Fibroblast of lung (primary cell): ENCODE data around the gene MCF2L2. TPM values are rescaled to one million over a fixed set of nuclear protein-coding genes. Genes with fewer than 3 reads are reported as not detected.

Experiments used
- DNase-seq, 2 donors: peaks; one replicate each; pipeline versions ENCODE4 v3.0.0 to v3.0.0-alpha.2; 2010; ENCODE audit warnings: low read depth in 2 of 2
- H2AFZ ChIP-seq: 2 replicates; pipeline ENCODE4 v1.5.1; 2012; ENCODE audit warnings: low read length, control low read depth, inconsistent platforms
- H3K27ac ChIP-seq: 2 replicates; pipeline ENCODE4 v1.5.1; 2011; ENCODE audit warnings: low read length, control low read depth; ENCODE audit not compliant: insufficient read depth
- H3K27me3 ChIP-seq: 2 replicates; pipeline ENCODE4 v1.5.1; 2011; ENCODE audit warnings: mild to moderate bottlenecking, low read length; ENCODE audit not compliant: control insufficient read depth, insufficient read depth
- H3K36me3 ChIP-seq: 2 replicates; pipeline ENCODE4 v1.5.1; 2011; ENCODE audit warnings: low read length; ENCODE audit not compliant: control insufficient read depth, insufficient read depth
- H3K4me1 ChIP-seq: 2 replicates; pipeline ENCODE4 v1.5.1; 2011; ENCODE audit warnings: low read length; ENCODE audit not compliant: control insufficient read depth, insufficient read depth; ENCODE audit errors: extremely low read depth
- H3K4me2 ChIP-seq: 2 replicates; pipeline ENCODE4 v1.5.1; 2011; ENCODE audit warnings: low read length, control low read depth; ENCODE audit not compliant: insufficient read depth; ENCODE audit errors: extremely low read depth
- H3K4me3 ChIP-seq, 4 experiments: fragments of 200-600 bp in 1 of 4; sonication (generic) in 1 of 4; replicated peaks in 1 of 4; 2 replicates each; pipeline ENCODE4 v1.5.1; 2011 to 2016; ENCODE audit warnings: low read length in 4 of 4, low read depth in 3 of 4, mild to moderate bottlenecking in 3 of 4, control low read depth in 2 of 4, inconsistent platforms in 1 of 4, mixed read lengths in 1 of 4; ENCODE audit not compliant: insufficient read depth in 1 of 4; ENCODE audit errors: control extremely low read depth in 1 of 4
- H3K79me2 ChIP-seq: 2 replicates; pipeline ENCODE4 v1.5.1; 2012; ENCODE audit warnings: mild to moderate bottlenecking, low read length, inconsistent platforms; ENCODE audit not compliant: control insufficient read depth, insufficient read depth
- H3K9ac ChIP-seq: 2 replicates; pipeline ENCODE4 v1.5.1; 2011; ENCODE audit warnings: mild to moderate bottlenecking, low read length, control low read depth; ENCODE audit not compliant: insufficient read depth
- H3K9me3 ChIP-seq: 2 replicates; pipeline ENCODE4 v1.5.1; 2012; ENCODE audit warnings: low read depth, low read length; ENCODE audit not compliant: control insufficient read depth, insufficient read depth
- H4K20me1 ChIP-seq: 2 replicates; pipeline ENCODE4 v1.5.1; 2011; ENCODE audit warnings: low read length; ENCODE audit not compliant: control insufficient read depth, insufficient read depth; ENCODE audit errors: extremely low read depth
- EZH2 ChIP-seq: IDR thresholded peaks from 2 replicates; pipeline ENCODE4 v1.5.1; 2012; ENCODE audit warnings: low read length, control low read depth, mild to moderate bottlenecking; ENCODE audit errors: missing control alignments
- polyA plus RNA-seq, 2 donors: library from polyadenylated mRNA; depleted of rRNA in 1 of 2; stranded (reverse) in 1 of 2; unstranded in 1 of 2; fragments of >200 nt; gene quantifications; 2 replicates each; pipeline ENCODE4 v1.2.1, GENCODE V29; 2011 to 2012; ENCODE audit warnings: missing spikeins in 1 of 2
- total RNA-seq: library from RNA; depleted of rRNA; stranded (reverse); fragments of >200 nt; gene quantifications from 2 replicates; pipeline ENCODE4 v1.2.1, GENCODE V29; 2014
- TF ChIP-seq, protein P1 (sequence below), 2 donors: IDR thresholded peaks in 1 of 2; conservative IDR thresholded peaks in 1 of 2; 1 replicate in 1 of 2; 2 replicates in 1 of 2; pipeline ENCODE4 v1.5.1; 2011 to 2012; ENCODE audit warnings: low read length in 2 of 2, control low read depth in 1 of 2, inconsistent platforms in 1 of 2, low read depth in 1 of 2, mild to moderate bottlenecking in 1 of 2

The MCF2L2 gene
- total and polyA plus RNA-seq, 2 donors (not counting 1 experiment from before 2014, with no cell fraction given): under 0.01 to 0.08 TPM

GRCh38 chr3:183342824-183343223 is 85.6 kb downstream of the MCF2L2 start:
- no peak for DNase-seq
- Histone ChIP-seq H4K20me1 (no peaks in the 10 kb centered on the region), H3K4me1 (no peaks in the 10 kb centered on the region), H3K27ac (no peak overlapping the region), H3K36me3 (no peaks in the 10 kb centered on the region), H3K9ac (no peak overlapping the region), H3K9me3 (no peaks in the 10 kb centered on the region), H3K4me3 (no peak overlapping the region), H3K27me3 (no peaks in the 10 kb centered on the region), H2AFZ (no peak overlapping the region), H3K4me2 (no peak overlapping the region), H3K79me2 (no peaks in the 10 kb centered on the region)
- TF ChIP-seq, protein P1, sequence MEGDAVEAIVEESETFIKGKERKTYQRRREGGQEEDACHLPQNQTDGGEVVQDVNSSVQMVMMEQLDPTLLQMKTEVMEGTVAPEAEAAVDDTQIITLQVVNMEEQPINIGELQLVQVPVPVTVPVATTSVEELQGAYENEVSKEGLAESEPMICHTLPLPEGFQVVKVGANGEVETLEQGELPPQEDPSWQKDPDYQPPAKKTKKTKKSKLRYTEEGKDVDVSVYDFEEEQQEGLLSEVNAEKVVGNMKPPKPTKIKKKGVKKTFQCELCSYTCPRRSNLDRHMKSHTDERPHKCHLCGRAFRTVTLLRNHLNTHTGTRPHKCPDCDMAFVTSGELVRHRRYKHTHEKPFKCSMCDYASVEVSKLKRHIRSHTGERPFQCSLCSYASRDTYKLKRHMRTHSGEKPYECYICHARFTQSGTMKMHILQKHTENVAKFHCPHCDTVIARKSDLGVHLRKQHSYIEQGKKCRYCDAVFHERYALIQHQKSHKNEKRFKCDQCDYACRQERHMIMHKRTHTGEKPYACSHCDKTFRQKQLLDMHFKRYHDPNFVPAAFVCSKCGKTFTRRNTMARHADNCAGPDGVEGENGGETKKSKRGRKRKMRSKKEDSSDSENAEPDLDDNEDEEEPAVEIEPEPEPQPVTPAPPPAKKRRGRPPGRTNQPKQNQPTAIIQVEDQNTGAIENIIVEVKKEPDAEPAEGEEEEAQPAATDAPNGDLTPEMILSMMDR (conservative IDR thresholded peaks at IDR 0.05 in 1 of 2, IDR thresholded peaks at IDR 0.05 in 1 of 2; ENCODE audit: low read depth in 1 of 2, low read length in 2 of 2): no peak

DNA sequence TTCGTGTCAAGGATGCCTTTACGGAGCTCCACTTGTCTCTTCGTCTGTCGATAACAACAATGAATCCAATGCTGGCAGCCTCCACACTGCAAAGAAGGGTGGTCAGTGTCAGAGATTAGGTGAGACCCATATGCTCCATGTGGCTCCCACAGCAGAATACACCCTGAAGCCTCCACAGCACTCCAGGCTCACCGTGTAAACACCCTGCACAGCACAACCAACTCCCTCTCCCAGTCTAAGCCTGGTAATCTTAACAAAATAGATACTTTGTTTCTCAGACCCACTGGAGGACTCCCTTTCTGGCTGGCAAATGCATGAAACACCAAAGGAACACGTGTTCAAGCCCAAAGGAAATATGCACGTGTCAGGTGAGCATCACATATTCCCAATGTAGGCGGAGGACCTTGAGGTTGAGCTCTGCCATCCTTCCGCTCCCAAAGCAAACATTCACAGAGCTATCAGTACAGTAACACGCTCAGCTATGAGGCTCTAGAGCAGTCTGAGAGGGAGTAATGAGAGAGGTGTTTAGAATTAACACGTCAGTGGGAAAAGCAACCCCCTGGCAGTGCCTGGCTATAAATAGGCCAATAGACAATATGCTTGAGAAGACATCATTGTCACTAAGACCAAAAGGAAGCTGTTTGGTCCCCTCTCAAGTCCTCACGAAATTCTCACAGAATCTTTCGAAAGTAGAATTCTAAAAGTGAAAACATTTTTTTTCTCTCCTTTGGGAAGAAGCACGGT is 86.7 kb downstream of the MCF2L2 start:
- no peaks in the 10 kb centered on the region for H3K27me3 ChIP-seq
- DNase-seq: no peak
- no peak overlapping the region for H2AFZ ChIP-seq
- H3K4me2 ChIP-seq: no peak overlapping the region
- H3K27ac ChIP-seq: no peak overlapping the region
- H3K9ac ChIP-seq: no peak overlapping the region
- no peaks in the 10 kb centered on the region for H3K36me3 ChIP-seq
- TF ChIP-seq EZH2: no peak
- TF ChIP-seq, protein P1 (conservative IDR thresholded peaks at IDR 0.05 in 1 of 2, IDR thresholded peaks at IDR 0.05 in 1 of 2; ENCODE audit: low read depth in 1 of 2, low read length in 2 of 2): no peak
- H3K4me1 ChIP-seq: no peaks in the 10 kb centered on the region
- no peak overlapping the region for H3K4me3 ChIP-seq
- no peaks in the 10 kb centered on the region for H3K9me3 ChIP-seq
- no peaks in the 10 kb centered on the region for H4K20me1 ChIP-seq
- no peaks in the 10 kb centered on the region for H3K79me2 ChIP-seq

DNA sequence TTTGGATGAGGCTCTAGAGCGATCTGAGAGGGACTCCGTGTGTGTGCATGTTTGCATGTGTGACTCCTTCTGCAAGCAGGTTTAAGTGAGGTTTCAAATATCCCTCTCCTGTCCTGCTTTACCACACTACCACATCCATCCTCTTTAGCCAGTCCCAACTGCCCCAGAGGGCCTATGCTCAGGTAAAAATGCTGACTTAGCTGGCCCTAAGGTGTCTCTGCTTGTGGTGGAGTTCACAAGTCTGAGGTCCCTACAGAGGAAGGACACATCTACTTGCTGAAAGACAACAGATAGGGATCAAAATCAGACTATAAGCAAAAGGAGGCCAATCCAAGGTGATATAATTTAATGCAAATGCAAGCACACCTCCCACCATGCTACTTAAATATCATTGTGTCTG is 88.2 kb downstream of the MCF2L2 start:
- no peaks in the 10 kb centered on the region for H3K36me3 ChIP-seq
- no peaks in the 10 kb centered on the region for H3K9me3 ChIP-seq
- no peaks in the 10 kb centered on the region for H3K4me1 ChIP-seq
- H3K79me2 ChIP-seq: no peaks in the 10 kb centered on the region
- H2AFZ ChIP-seq: no peak overlapping the region
- H3K4me3 ChIP-seq: no peak overlapping the region
- no peak overlapping the region for H3K9ac ChIP-seq
- no peak overlapping the region for H3K4me2 ChIP-seq
- H4K20me1 ChIP-seq: no peaks in the 10 kb centered on the region
- no peak for DNase-seq
- TF ChIP-seq, protein P1 (conservative IDR thresholded peaks at IDR 0.05 in 1 of 2, IDR thresholded peaks at IDR 0.05 in 1 of 2; ENCODE audit: low read depth in 1 of 2, low read length in 2 of 2): no peak
- no peak for TF ChIP-seq EZH2
- no peak overlapping the region for H3K27ac ChIP-seq
- no peaks in the 10 kb centered on the region for H3K27me3 ChIP-seq
